Stimulated activated CD8-positive, alpha-beta memory T cell treated with anti-CD3 and anti-CD28 coated beads, Interleukin-4, amount 100 ng/mL, for 4 hours (primary cell): ENCODE data around the gene ZNF69.
"Not testable (repeated sequence)": the region's sequence is repeated elsewhere in the genome, so short reads cannot be mapped to it uniquely, and the experiment has no call there.

Source experiments
- DNase-seq, 2 donors: peaks; one replicate each; pipeline ENCODE4 v3.0.0-alpha.2; 2020; ENCODE audit warnings: low read depth in 2 of 2, low spot score in 1 of 2

The ZNF69 gene

GRCh38 chr19:11887611-11888531, at the start of gene ZNF69:
TSS of gene ZNF69 (plus strand) at chr19:11887782. CDS start at chr19:11887924, 142 bp downstream.
- DNase-seq: peak; percentile 26 to 41

- no peak for DNase-seq
These were observed 43.9 kb upstream of the ZNF69 start for GRCh38 chr19:11843722-11844121.

DNA sequence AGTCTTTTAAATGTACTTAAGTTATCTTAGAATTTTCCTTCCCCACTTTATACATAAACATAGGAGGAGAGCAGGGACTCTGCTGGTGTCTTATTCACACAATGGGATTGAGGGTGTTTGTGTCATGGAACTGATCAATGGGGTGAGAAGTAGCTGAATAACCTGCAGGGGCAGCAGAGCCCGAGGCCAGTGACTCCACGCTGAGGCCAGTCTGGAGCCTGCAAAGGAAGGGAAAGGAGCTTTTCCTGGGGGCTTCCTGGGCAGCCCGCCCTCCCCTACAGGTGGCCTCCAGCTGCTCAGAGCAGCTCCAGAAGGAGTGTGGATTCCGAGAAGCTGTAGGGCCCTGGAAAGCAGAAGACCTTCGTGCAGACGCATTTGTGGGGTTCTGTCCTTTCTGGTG, 40.0 kb upstream of the ZNF69 start:
- not testable (repeated sequence) for DNase-seq

DNA sequence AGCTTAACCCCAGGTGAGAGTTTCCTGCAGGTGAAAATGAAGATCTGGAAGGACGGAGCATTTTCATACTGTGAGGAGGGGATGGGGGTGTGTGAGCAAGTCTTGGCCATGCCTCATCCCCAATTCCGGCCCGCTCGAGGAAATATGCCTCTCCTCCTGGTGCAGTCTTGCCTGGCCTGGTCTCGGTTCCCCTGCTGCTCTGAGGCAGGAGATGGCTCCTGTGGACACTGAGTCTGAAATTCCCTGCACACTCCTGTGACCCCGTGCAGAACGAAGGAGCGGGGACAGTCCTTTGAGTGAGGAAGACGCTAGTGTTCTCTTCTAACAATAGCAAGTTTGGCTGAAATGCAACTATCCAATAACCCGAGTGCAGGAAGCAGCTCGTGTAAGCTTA, 39.4 kb upstream of the ZNF69 start:
- DNase-seq: no peak

DNA sequence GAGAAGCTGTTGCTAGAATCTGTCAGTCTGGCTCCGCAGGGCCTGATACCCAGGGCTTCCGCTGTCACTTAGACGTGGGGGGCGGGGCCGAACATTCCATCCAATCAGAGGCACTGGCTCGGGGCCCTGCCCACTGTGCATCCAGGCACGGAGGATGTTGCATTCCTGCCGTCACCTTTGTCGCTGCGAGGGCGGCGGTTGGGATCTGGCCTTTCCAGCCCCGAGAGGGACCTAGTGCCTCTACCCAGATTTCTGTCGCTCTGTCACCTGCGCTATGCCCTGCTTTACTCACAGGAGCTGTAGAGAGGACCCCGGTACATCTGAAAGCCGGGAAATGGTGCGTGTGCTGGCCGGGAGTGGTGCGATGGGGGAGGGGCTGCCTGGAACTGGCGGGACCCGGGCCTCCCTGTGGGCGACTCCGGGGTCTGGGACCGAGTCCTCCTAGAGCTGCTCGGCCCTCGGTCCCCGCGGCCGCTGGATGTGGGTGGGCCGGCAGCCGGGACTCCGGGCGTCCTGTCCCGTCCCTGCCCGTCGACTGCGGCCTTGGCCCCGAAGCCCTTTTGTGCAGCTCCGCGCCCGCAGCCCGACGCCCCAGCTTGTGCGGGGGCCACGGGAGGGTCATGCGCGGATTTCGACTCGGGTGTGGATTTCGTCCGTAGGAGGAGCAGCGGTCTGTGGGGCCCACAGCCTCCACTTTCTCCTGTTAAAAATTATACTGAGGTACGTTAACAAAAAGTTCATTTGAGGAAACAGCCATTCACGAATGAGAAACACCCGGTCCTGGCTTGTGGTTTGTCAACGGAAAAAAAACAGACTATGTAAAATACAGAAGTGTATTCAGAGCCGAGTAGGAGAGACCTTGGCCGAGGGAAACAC, 38.8 kb upstream of the ZNF69 start, which contains the start of gene ZNF439:
ZNF439 (plus strand) TSS at position 133 of the 876 bp plus-strand sequence; CDS start at position 275, 142 bp downstream.
- DNase-seq: peak; percentile 70 to 74

- not testable (repeated sequence) for DNase-seq
These were observed 37.3 kb upstream of the ZNF69 start for GRCh38 chr19:11850289-11850688.

GRCh38 chr19:11853358-11853757, 34.2 kb upstream of the ZNF69 start:
- no peak for DNase-seq

GRCh38 chr19:11856596-11857250, 30.9 kb upstream of the ZNF69 start:
- no peak for DNase-seq

DNA sequence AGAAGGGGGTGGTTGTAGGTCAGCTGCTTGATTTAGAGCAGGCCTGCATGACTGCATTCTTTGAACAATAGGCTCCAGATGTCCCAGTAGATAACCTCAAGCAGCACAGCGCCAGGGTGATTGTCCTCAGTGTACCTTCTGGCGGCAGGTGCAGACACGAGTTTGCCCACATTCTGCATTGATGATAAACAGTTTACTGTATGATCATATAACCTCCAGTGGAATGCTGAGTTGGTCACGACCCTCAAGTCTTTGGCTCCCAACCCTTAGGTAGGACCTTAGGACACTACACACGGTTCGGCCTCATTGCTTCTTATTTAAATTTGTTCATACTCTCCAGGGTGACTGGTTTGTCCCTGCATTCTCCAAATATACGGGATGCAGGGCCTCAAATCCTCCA, 26.9 kb upstream of the ZNF69 start:
- no peak for DNase-seq

DNA sequence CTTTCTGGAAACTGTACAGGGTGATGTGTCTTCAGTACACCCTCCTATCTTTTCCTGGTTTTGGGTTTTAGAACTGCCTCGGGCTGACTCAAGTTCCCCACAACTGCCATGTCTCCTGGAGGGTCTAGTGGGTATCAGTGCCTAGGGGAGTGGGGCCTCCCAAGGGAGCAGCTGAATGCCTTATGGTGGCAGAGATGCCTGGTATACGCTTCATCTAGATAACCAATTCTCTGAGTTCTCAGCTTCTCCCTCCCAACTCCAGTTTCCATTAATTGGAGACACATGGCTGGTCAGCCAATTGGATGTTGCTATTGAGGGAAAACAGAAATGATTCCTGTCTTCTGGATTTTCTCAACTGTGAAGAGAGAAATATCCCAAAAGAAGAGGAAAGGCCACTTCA, 26.3 kb upstream of the ZNF69 start:
- no peak for DNase-seq

GRCh38 chr19:11867766-11868165, 19.8 kb upstream of the ZNF69 start:
- not testable (repeated sequence) for DNase-seq

DNA sequence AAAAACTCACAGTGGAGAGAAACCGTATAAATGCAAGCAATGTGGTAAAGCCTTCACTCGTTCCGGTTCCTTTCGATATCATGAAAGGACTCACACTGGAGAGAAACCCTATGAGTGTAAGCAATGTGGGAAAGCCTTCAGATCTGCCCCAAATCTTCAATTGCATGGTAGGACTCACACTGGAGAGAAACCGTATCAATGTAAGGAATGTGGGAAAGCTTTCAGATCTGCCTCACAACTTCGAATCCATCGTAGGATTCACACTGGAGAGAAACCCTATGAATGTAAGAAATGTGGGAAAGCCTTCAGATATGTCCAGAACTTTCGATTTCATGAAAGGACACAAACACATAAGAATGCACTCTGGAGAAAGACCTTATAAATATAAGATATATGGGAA, 19.4 kb upstream of the ZNF69 start:
- no peak for DNase-seq

GRCh38 chr19:11872624-11873023, 15.0 kb upstream of the ZNF69 start:
- DNase-seq: no peak

DNA sequence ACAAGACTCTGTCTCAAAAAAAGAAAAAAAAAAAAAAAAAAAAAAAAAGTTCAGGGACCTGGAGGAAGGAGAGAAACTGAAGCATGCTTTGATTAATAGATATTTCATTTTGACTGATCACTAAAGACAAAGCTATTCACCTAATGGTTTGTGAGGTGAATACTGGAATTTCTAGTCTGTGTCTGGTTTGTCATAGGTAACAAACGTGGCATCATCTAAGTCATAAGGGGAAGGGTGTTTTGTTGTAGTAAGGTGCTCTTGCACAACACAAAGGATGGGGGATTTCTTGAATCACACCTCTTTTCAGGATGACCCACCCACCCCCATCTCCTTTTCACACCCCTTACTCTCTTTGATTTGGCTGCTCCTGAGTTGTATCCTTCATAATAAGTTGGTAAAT, 13.8 kb upstream of the ZNF69 start:
- DNase-seq: no peak

DNA sequence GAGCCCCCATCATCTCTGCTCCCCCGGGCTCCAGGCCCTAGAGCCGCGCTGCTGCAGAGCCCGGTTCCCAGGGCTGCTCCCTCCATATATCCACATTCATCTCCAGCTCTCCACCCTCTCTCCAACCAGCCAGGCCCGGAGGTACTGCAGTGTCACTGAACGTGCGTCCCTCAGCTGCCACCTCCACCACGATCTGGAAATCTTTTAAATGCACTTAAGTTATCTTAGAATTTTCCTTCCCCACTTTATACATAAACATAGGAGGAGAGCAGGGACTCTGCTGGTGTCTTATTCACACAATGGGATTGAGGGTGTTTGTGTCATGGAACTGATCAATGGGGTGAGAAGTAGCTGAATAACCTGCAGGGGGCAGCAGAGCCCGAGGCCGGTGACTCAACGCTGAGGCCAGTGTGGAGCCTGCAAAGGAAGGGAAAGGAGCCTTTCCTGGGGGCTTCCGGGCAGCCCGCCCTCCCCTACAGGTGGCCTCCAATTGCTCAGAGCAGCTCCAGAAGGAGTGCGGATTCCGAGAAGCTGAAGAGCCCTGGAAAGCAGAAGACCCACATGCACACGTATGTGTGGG, 7.8 kb upstream of the ZNF69 start:
- DNase-seq: not testable (repeated sequence)

- no peak for DNase-seq
These were observed 7.0 kb upstream of the ZNF69 start for GRCh38 chr19:11880598-11880997.

- DNase-seq: peak; percentile 29 to 31
These were observed 6.3 kb upstream of the ZNF69 start for GRCh38 chr19:11881151-11881800.

GRCh38 chr19:11882606-11883005, 5.0 kb upstream of the ZNF69 start:
- DNase-seq: no peak

- DNase-seq: no peak
These were observed 360 bp upstream of the ZNF69 start for GRCh38 chr19:11887234-11887610.

DNA sequence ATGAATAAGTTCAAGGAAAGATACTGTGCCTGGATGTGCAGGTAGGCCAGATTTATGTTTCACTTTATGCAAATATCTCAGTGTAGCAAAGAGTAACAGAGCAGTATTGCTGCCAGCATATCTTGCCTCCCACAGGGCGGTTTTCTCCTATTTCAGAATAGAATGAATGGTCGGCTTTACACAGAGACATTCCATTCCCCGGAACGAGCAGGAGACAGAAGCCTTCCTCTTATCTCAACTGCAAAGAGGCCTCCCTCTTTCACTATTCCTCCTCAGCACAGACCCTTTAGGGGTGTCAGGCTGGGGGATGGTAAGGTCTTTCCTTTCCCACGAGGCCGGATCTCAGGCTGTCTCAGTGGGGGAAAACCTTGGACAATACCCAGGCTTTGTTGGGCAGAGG, 2.3 kb downstream of the ZNF69 start:
- not testable (repeated sequence) for DNase-seq
